HEK293T (cell line): Measurements from ENCODE around the gene LRRC17.

Experiments used
- FOXA1 ChIP-seq: fragments of 450-650 bp; IDR thresholded peaks from 2 replicates; pipeline ENCODE4 v1.6.1; 2016; ENCODE audit warnings: mild to moderate bottlenecking
- L3MBTL2 ChIP-seq: fragments of 450-650 bp; conservative IDR thresholded peaks from 2 replicates; pipeline ENCODE4 v1.6.1; 2016; ENCODE audit warnings: mild to moderate bottlenecking
- ZNF384 ChIP-seq: fragments of 450-650 bp; IDR thresholded peaks from 2 replicates; pipeline ENCODE4 v1.6.1; 2016

DNA sequence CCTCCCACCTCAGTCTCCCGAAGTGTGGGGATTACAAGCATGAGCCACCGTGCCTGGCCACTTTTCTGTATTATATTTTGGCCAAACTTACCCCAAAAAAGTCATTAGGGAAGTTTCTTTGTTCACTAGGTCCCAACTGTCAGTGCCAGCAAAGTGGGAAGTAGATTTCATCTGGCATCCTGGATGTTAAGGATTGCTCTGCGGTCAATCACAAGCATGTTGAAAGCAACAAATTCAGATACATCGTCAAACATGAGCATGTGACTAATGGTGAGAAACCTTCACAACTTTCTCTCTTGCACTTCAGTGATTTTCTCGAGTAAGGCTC, 14.3 kb upstream of the LRRC17 start:
- no peak for TF ChIP-seq L3MBTL2
- no peak for TF ChIP-seq FOXA1
- TF ChIP-seq ZNF384, result no peak
